Endodermal cell (in vitro differentiated cells): ENCODE measurements around the gene CTDP1. TPM values are rescaled to one million over a fixed set of nuclear protein-coding genes. Genes with fewer than 3 reads are reported as not detected.
A peak's percentile ranks its signal among the peaks of the same experiment; 100 is the strongest.

Experiments used
- DNase-seq: peaks from one replicate; pipeline ENCODE4 v3.0.0-alpha.2; 2017
- H3K27ac ChIP-seq: 2 replicates; pipeline ENCODE4 v1.5.1; 2013; ENCODE audit warnings: mild to moderate bottlenecking, low read depth, low read length, moderate library complexity
- H3K27me3 ChIP-seq: 2 replicates; pipeline ENCODE4 v1.6.1; 2013; ENCODE audit warnings: mild to moderate bottlenecking, low read length, moderate library complexity; ENCODE audit not compliant: insufficient read depth, control insufficient read depth, poor library complexity, severe bottlenecking
- H3K36me3 ChIP-seq: 2 replicates; pipeline ENCODE4 v1.7.0; 2013; ENCODE audit warnings: mild to moderate bottlenecking, low read length, moderate library complexity; ENCODE audit not compliant: control insufficient read depth, insufficient read depth
- H3K4me1 ChIP-seq: one replicate; pipeline ENCODE4 v1.7.0; 2013; ENCODE audit warnings: low read length; ENCODE audit not compliant: control insufficient read depth, insufficient read depth
- H3K4me3 ChIP-seq: 2 replicates; pipeline ENCODE4 v1.5.1; 2013; ENCODE audit warnings: mild to moderate bottlenecking, low read length, moderate library complexity
- H3K9ac ChIP-seq: 2 replicates; pipeline ENCODE4 v1.6.1; 2013; ENCODE audit warnings: mild to moderate bottlenecking, low read length, moderate library complexity; ENCODE audit not compliant: poor library complexity, severe bottlenecking; ENCODE audit errors: extremely low read depth
- H3K9me3 ChIP-seq: 2 replicates; pipeline ENCODE4 v1.6.1; 2013; ENCODE audit warnings: mild to moderate bottlenecking, low read length, moderate library complexity; ENCODE audit not compliant: control insufficient read depth
- H3K27ac Mint-ChIP-seq: 2 replicates; pipeline ENCODE4 v1.8.0; 2020; ENCODE audit warnings: mixed read lengths
- H3K27me3 Mint-ChIP-seq: 2 replicates; pipeline ENCODE4 v1.8.0; 2021; ENCODE audit warnings: mild to moderate bottlenecking, mixed read lengths; ENCODE audit not compliant: insufficient read depth
- H3K36me3 Mint-ChIP-seq: 2 replicates; pipeline ENCODE4 v1.8.0; 2020; ENCODE audit warnings: low read depth, mixed read lengths
- H3K4me1 Mint-ChIP-seq: 2 replicates; pipeline ENCODE4 v1.8.0; 2020; ENCODE audit warnings: mixed read lengths
- H3K4me3 Mint-ChIP-seq: 2 replicates; pipeline ENCODE4 v1.8.0; 2020; ENCODE audit warnings: mild to moderate bottlenecking, moderate library complexity, mixed read lengths
- H3K9me3 Mint-ChIP-seq: 2 replicates; pipeline ENCODE4 v1.8.0; 2020; ENCODE audit warnings: mild to moderate bottlenecking, mixed read lengths
- whole genome bisulfite sequencing, 2 experiments: methylation state at CpG; one replicate each; pipeline versions ENCODE4 v1.1.5 to v1.1.7; 2013; ENCODE audit warnings: missing lambda C conversion rate in 2 of 2, mixed read lengths in 1 of 2; ENCODE audit not compliant: insufficient coverage in 1 of 2, insufficient read length in 1 of 2; 5-methylcytosine and 5-hydroxymethylcytosine counted together
- total RNA-seq, 2 donors: library from RNA; stranded (reverse); fragmentation: NEBNext Ultra II Directional in 1 of 2; extraction: Animal tissue kit (Norgen Biotek cat#: 25700) in 1 of 2; gene quantifications; 2 replicates in 1 of 2; 3 replicates in 1 of 2; pipeline ENCODE4 v1.2.1, GENCODE V29; 2021
- TF ChIP-seq, protein P1 (sequence below): fragments of 200-600 bp; sonication (generic); conservative IDR thresholded peaks from 2 replicates; pipeline ENCODE4 v1.5.0; 2021; ENCODE audit warnings: antibody characterized with exemption, mild to moderate bottlenecking

The CTDP1 gene
- total RNA-seq, 2 donors from 2014 or later, result 29.8 to 35.6 TPM

DNA sequence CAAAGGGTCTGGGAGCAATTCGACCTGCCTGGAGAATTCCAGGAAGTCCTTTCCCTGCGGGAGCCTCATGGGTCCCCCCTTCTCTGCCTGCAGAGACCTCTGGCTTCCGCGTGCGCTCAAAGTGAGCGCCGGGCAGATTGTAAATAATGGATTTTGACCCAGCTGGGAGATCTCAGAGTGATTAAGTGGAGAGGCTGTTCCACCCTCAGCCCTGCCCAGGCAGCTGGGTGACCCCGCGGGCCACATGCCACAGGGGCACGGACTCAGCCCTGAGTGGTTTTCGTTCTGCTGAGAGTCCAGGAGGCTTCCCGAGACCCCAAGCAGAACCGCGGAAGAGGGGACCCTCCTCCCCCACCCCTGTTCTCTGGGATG lies 119.4 kb downstream of the CTDP1 start:
- Mint-ChIP-seq H3K36me3 (no peaks in the 10 kb centered on the region), H3K9me3 (no peaks in the 10 kb centered on the region), H3K27me3 (peaks cover 52% of the 10 kb centered on the region), H3K4me1 (peaks cover 7% of the 10 kb centered on the region), H3K27ac (no peak overlapping the region), H3K4me3 (peak overlapping the region; percentile 40)
- H3K27me3 ChIP-seq, result peaks cover 71% of the 10 kb centered on the region
- DNase-seq, result peak; percentile 70
- TF ChIP-seq, protein P1, sequence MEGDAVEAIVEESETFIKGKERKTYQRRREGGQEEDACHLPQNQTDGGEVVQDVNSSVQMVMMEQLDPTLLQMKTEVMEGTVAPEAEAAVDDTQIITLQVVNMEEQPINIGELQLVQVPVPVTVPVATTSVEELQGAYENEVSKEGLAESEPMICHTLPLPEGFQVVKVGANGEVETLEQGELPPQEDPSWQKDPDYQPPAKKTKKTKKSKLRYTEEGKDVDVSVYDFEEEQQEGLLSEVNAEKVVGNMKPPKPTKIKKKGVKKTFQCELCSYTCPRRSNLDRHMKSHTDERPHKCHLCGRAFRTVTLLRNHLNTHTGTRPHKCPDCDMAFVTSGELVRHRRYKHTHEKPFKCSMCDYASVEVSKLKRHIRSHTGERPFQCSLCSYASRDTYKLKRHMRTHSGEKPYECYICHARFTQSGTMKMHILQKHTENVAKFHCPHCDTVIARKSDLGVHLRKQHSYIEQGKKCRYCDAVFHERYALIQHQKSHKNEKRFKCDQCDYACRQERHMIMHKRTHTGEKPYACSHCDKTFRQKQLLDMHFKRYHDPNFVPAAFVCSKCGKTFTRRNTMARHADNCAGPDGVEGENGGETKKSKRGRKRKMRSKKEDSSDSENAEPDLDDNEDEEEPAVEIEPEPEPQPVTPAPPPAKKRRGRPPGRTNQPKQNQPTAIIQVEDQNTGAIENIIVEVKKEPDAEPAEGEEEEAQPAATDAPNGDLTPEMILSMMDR, result no peak
- no peaks in the 10 kb centered on the region for H3K36me3 ChIP-seq
- WGBS, 2 experiments, result 13 to 21% methylated on average over 10 to 14 of the region's 14 CpGs
- no peak overlapping the region for H3K27ac ChIP-seq
- no peaks in the 10 kb centered on the region for H3K9me3 ChIP-seq
- no peaks in the 10 kb centered on the region for H3K4me1 ChIP-seq
- no peak overlapping the region for H3K9ac ChIP-seq
- peak overlapping the region; percentile 66 for H3K4me3 ChIP-seq

DNA sequence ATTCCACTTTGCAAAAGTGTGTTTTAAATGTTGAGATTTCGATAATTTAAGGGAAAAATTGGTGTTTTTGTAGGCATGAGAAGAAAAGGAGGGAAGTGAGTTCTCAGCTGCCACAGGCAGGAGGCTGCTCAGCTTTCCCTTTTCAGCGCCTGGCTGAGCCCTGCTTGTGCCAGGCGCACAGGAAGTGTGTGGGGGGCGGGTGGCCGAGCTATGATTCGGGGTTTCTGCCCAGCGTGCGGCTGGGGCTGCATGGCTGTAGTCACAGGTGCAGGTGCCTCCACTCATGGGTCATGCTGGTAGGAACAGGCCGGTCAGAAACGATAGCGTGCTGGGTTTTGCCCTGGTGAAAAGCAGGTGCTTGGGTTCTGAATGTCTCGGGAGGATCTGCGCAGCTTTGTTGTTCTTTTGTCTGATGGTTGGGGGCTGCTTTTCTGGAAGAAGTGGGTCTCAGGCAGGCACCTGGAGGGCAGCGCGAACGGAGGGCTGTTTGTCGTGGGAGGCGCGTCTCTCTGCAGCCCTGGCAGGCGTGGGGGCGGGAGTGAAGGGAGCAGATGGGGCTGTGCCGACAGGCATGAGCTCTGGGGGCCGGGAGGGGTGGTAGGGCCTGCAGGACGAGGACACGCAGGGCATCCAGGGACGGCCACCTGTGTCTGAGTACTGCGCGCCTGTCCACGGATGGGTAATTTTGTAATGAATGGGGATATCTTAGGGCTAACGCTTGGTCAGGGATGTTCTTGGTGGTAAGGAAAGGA lies 120.2 kb downstream of the CTDP1 start:
- 92 to 96% methylated on average over 24 to 30 of the region's 30 CpGs for WGBS, 2 experiments
- H3K9me3 Mint-ChIP-seq, result no peaks in the 10 kb centered on the region
- H3K4me3 ChIP-seq, result no peak overlapping the region
- no peak overlapping the region for H3K27ac Mint-ChIP-seq
- H3K27me3 ChIP-seq, result peaks cover 71% of the 10 kb centered on the region
- H3K36me3 ChIP-seq, result no peaks in the 10 kb centered on the region
- H3K36me3 Mint-ChIP-seq, result no peaks in the 10 kb centered on the region
- peaks cover 51% of the 10 kb centered on the region for H3K27me3 Mint-ChIP-seq
- peaks cover 7% of the 10 kb centered on the region for H3K4me1 Mint-ChIP-seq
- no peak overlapping the region for H3K27ac ChIP-seq
- H3K4me3 Mint-ChIP-seq, result no peak overlapping the region
- H3K4me1 ChIP-seq, result no peaks in the 10 kb centered on the region
- DNase-seq, result no peak
- H3K9me3 ChIP-seq, result no peaks in the 10 kb centered on the region
- TF ChIP-seq, protein P1, result no peak
- no peak overlapping the region for H3K9ac ChIP-seq

- H3K27ac ChIP-seq, result no peak overlapping the region
- no peak overlapping the region for H3K27ac Mint-ChIP-seq
- no peaks in the 10 kb centered on the region for H3K36me3 Mint-ChIP-seq
- no peaks in the 10 kb centered on the region for H3K9me3 Mint-ChIP-seq
- peaks cover 66% of the 10 kb centered on the region for H3K27me3 ChIP-seq
- 92 to 97% methylated on average over 32 to 39 of the region's 39 CpGs for WGBS, 2 experiments
- H3K36me3 ChIP-seq, result no peaks in the 10 kb centered on the region
- no peak for DNase-seq
- no peak overlapping the region for H3K9ac ChIP-seq
- no peak overlapping the region for H3K4me3 Mint-ChIP-seq
- H3K4me1 Mint-ChIP-seq, result peaks cover 7% of the 10 kb centered on the region
- TF ChIP-seq, protein P1, result no peak
- H3K9me3 ChIP-seq, result no peaks in the 10 kb centered on the region
- peaks cover 43% of the 10 kb centered on the region for H3K27me3 Mint-ChIP-seq
- no peak overlapping the region for H3K4me3 ChIP-seq
- no peaks in the 10 kb centered on the region for H3K4me1 ChIP-seq
Measured at GRCh38 chr18:79800371-79801180, 121.0 kb downstream of the CTDP1 start.
